ENCODE data around the gene LRMDA.

LRMDA gene

DNA sequence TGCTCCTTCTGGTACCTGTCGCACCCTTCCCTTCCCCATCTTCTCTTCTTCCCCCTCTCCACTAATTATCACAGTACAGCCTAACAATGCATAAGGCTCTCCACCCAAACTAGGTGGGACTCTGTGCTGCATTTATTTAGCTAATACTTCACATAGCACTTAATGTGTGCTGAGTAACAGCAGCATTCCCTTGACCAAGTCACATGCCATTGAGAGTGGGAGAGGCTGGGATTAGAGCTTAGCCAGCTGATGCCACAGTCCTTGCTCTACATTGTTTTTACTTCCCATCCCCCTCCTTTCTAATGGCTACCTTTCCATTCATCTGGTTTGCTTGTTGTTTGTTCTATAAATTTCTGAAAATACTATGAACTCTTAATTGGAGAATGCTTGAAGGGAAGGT, 426.9 kb downstream of the LRMDA start:
- DNase-seq (ENCODE audit: low spot score) (no peak), FAIRE-seq (no peak)

DNA sequence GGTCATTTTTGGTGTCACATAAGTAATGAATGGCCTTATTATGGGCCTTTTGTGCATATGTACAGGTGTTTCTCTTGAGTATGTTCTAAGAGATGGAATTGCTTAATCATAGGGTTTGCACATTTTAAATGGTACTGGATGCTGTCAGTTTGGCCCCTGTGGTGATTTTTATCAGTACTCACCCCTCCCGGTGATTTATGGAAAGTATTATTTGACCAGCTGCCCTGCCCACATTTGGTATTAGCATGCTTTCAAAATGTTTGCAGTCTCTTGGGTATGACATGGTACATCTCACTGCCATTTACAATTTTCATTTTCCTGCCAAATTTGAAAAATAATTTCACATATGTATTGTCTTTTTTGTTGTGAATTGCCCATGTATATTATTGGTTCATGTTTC, 427.7 kb downstream of the LRMDA start:
- DNase-seq (ENCODE audit: low spot score): no peak
- FAIRE-seq: no peak

DNA sequence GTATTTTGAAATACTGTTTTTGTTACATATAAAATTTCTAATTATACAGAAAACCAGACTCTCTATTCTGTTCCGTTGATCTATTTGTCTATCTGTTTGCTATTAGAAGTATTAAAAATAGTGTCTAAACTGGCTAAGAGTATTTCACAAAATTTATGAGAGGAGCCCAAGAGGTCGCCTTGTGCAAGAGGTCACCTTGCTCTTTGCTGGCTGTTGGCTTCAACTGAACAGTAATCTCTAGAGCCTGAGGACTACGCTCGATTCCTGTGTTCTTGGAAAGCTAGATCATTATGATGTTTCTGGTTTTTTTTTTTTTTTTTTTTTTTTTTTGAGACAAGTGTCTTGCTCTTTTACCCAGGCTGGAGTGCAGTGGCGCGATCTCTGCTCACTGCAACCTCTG, 428.6 kb downstream of the LRMDA start:
- FAIRE-seq: no peak
- no peak for DNase-seq (ENCODE audit: low spot score)

DNA sequence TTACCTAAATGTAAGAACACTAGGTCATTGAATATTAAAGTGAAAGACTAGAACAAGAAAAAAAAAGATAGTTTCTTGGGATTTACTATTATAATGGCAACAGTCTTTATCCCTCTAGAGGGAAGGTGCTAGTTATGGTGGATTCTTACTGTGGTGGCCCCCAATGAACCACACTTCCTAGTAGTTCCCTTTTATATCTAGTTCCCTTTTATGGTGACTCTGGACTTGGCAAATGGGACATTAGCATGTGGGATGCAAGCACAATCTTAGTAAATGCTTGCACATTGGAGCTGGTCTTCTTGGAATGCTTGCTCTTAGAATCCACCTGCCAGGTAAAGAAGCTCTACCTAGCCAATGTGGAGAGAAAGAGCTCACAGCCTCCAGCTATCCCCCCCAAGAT, 430.2 kb downstream of the LRMDA start:
- DNase-seq (ENCODE audit: low spot score) (no peak), FAIRE-seq (no peak)

DNA sequence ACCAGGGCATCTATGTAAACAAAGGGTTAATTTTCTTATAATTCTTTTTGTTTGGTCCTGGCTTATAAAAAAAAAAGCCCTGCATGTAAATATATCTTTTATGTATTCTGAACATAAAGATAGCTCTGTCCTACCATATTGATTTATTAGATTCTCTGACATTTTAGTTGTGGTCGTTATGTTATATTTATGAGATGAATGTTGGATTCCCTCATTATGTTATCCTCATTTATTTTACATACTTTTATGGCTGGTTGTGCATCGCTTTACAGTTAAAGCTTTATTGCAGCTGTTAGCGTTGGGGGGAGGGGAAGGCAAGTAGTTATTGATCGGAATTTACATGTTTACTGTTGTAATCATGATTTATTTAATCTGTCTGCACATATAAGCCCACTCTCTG, 431.5 kb downstream of the LRMDA start:
- DNase-seq (ENCODE audit: low spot score) (no peak), FAIRE-seq (no peak)

DNA sequence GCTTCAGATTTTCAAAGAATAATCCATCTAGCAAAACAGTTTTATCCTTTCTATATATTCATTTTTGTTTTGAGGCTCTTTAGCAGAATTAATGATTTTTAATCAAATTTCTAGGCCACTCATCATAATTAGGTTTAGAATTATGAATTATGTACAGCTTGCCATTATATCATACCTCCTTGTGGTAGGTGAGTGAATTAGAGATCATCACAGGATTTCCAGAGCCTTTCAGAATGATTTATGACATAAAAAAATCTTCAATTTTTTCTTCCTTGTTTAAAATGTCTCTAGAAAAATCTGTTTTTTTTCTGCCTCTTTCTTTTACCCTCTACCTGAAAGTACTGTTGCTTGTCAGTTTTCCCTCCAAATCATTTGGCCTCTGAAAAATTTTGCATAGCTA, 433.3 kb downstream of the LRMDA start:
- DNase-seq (ENCODE audit: low spot score) (no peak), FAIRE-seq (no peak)

DNA sequence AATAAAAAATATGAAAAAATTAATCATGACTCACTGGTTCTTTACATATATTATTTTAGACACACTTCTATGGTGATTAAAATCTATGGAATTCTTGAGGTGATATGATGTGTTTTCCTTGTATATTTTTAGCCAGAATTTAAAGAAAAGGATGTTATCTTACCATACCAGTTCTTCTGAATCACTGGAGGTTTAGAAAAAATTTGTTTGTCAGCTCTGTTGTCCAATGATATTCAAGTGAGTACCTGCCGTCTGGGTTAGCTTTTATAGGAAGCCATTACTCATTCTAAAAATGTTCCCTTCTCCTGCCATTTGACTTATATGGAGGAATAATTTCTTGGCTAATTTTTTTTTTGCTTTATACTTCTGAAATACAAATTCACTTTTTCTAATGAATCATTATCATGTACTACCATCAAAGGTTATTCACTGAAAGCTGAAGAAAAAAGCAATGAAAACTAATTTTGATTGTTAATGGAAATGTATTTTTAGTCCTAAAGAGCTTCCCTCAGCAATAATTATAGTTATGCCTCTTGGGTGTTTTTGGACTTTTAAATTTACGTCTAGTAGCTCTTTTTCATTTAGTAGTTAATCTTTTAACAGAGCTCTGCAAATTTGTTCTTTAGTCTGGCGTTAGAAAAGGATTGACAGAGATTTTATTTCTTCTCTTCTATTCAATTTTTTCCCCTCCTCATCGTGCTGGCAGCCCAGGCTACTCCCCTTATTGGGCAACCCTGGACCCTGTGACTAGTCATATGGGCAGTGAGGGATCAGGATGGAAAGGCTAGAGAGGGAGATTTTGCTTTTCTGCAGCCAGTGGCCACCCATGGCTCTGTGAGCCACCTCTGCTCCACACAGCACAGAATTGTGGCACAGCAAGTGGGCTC, 434.2 kb downstream of the LRMDA start:
- FAIRE-seq: no peak
- DNase-seq (ENCODE audit: low spot score): no peak

DNA sequence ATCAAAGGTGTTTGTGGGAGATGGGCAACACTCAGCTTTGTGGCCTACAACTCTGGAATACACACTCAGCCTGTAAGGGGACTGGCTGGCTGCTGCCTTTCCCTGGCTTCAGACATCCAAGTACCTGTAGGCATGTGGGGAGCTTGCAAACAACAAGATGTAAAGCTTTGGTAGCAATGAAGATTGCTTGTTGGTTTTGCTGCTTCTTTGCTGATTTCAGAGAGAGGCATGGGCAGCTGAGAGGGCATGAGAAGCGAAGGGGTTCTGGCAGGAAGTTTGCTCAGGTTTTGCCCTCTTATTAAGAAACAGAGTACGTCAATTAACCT, 434.8 kb downstream of the LRMDA start:
- FAIRE-seq (no peak), DNase-seq (ENCODE audit: low spot score) (no peak)

DNA sequence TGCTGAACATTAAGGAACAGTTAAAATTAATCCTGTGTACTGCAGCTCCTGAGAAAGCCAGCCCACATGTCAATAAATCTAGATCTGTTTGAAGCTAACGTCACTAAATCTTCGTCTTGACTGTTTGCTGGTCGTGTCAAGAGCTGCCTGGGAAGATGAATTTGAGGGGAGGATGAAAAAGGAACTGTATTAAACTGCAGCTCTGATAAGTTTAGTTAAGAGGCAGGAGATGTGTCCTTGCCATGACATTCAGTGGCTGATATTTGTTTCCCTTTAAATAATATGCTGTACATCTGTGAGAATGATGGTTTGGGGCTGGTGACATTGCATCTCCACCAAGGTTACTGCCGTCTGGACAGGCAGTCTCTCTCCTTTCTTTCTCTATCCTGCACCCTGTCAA, 435.3 kb downstream of the LRMDA start:
- no peak for DNase-seq (ENCODE audit: low spot score)
- FAIRE-seq: no peak

DNA sequence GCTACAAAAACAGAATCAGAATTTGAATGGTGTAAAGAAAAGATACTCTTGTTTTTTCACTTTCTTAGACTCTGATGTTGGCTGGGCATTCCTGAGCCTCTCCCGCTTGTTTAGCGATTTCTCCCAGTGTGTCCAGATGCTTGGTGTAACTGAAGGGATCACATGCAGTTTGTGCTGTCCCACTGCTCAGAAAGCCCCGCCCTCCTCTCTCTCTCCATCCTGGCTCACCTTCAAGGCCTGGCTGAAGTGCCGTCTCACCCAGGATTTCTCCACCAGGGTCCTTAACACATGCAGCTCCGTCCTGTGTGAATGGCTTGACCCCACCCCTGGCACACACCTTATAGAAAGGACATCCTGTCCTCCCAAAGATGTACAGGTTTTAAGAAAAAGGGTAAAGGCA, 437.1 kb downstream of the LRMDA start:
- FAIRE-seq (no peak), DNase-seq (ENCODE audit: low spot score) (no peak)

DNA sequence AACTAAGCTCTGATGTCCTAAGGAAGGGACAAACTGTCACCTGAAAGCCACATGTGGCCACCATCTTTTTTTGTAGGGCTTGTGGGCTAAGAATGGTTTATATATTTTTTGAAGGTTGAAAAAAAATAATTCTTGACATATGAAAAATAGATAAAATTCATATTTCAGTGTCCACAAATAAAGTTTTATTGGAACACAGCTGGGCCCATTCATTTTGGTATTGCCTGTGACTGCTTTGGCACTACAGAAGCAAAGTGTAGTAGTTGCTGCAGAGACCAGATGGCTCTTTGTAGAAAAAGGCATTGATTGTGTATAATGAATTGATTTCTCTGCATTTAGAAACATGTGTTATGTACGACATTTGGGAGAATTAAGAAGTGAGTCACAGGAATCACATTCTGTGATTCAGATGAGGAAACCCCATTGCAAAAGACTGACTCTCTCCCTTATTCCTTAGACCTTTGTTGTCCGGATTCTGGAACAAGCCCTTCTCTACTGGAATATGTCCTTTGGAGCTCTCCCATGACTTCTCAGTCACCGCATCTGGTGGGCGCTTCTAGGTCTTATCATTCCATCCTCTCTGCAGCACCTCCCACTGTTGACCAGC, 438.7 kb downstream of the LRMDA start:
- no peak for DNase-seq (ENCODE audit: low spot score)
- FAIRE-seq: no peak

DNA sequence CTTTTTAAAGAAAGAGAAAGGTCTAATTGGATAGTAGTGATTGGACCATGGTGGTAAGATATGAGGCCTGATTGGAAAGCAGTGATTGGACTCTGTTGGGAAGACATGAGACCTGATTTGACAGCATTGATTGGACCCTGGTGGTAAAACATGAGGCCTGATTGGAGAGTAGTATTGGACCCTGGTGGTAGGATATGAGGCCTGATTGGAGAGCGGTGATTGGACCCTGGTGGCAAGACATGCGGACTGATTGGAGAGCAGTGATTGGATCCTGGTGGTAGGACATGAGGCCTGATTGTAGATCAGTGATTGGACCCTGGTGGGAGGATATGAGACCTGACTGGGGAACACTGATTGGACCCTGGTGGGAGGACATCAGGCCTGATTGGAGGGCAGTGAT, 444.3 kb downstream of the LRMDA start:
- FAIRE-seq: peak; percentile 20
- DNase-seq (ENCODE audit: low spot score): no peak

DNA sequence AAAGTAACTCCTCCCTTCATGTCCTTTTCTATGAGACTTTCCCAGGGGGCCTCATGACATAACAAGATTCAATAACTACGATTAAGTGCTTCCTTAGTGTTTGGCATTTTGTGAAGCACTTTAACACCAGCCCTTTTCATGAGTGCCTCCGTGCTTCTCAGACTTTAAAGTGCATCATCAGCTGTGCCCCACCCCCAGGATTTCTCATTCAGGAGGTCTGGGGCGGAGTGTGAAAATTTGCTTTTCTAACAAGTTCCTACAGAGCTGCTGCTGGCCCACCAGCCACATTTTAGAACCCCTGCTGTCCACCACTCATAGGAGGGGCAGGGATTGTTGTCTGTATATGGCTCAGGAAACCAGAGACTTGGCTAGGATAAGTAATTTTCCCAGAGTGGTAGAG, 445.3 kb downstream of the LRMDA start:
- FAIRE-seq (no peak), DNase-seq (ENCODE audit: low spot score) (no peak)

DNA sequence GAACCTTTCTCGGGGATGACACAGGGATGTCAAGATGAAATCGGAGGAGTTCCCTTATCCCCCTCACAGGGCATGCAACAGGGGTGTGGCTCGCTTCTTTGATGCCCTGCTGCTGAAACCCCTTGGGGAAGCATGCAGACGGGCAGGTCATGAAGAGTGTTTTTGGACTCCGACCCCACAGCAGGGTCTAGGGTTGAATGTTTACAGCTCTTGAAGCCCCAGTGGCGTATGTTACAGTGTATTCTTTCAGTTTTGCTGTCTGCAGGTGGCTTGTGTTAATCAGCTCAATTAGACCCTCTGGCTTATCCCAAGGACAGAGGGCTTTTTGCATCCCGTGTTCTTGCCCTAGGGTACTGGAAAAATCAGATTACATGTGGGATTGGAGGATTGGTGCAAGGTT, 446.5 kb downstream of the LRMDA start:
- no peak for DNase-seq (ENCODE audit: low spot score)
- no peak for FAIRE-seq

DNA sequence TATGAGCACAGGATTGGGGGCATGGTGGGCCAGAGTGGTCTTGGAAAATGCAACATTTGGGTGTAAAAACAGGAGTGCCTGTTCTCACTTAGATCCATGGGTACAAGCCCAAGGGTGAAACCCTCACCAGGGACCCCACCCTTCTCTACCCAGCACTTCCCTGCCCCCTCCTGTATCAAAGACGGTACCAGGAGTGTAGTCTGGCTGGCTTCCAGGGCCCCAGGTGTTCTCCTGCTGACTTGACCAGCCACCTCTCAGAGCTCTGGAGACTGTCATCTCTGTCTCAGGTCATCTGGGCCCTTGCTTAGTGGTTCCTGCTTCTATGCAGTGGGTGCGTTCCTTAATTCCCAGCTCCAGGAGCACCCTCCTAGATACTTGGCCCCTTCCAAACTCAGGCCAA, 447.2 kb downstream of the LRMDA start:
- FAIRE-seq (no peak), DNase-seq (ENCODE audit: low spot score) (no peak)

DNA sequence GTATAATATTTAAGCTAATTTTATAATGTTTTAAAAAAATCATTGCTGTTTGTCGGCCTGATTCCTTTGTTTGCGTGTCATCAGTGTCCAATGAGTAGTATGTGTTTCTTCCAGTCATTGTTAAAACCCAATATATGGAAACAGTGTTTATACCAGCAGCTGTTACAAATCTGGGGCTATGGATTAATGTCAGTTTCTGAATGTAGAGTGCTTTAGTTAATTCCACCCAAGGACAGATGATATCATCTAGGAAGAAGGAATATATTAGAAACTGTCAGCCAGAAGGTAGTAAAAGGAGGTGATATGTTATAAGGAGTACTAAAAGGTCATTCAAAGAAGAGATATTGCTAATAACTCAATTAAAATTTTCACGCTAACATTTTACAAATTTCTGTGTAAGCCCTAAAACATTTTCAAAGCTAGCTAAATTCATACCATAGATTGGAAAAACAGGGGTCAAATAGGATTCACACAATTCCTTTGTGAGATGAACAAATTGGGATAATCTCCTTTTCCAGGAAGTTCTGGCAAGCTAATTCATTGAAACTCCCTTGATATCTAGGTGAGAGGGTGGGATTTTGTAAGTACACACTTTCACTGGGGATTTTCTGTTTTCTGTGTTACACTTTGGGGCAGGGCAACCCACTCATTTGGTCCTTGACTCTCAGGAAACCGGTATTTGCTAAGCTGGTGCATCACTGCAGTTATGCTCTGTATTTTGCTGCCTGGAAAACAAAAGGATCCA, 448.8 kb downstream of the LRMDA start:
- FAIRE-seq: no peak

DNA sequence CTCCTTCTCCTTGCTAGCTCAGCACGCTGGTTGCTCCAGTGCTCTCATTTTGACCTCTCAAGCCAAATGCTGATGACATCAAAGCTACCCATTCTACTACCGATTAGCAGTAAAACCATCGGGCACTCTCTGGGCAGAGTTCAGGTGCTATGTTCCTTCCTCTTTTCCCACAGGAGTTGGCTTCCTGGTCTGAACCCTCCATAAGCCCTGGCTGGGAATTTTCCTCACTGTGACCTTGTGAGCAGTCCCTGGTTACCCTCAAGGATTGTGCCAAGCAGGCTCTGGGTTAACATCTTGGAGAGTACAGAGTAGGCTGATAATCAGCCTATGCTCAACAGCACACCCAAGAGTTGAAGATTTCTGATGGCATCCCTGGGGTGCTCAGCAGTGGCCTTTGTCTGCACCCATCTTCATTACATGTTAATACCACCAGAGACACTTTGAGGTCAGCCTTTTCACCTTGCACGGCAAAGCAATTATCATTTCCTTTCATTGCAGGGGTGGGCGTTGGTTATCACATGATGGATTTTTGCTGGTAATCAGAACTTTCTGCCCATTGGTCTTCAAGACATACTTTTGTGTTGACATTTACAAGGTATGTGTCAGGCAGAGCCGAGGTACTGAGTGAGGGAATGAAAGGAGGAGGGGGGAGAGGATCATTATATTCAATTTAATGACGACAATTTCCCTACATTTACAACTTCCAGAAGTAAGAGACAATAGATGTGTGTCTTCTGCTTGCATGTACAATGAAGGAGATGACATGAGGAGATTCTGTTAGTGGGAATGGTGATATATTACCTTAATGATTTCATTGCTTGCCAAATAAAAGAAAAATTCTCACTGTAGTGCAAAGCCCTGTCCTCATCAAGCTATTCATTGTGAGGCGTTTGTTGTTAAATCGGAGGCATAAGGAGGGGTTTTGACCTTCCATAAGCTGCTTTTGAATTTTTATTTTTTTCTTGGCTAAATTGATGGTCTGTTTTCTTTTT, 452.0 kb downstream of the LRMDA start:
- DNase-seq (ENCODE audit: low spot score) (no peak), FAIRE-seq (no peak)

More for the DNA sequence above, 448.8 kb downstream of the LRMDA start:
- DNase-seq (ENCODE audit: low spot score): no peak

DNA sequence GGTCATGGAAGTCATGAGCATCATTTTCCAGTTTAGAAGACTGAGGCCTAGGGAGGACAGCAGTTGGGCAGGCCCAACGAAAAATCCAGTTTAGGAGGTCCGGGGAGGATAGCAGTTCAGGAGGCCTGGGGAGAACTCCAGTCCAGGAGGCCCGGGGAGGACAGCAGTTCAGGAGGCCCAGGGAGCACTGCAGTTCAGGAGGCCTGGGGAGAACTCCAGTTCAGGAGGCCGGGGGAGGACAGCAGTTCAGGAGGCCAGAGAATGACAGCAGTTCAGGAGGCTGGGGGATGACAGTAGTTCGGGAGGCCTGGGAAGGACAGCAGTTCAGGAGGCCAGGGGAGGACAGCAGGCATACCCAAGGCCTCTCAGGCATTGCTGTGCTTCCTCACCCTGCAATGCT, 453.4 kb downstream of the LRMDA start:
- FAIRE-seq (no peak), DNase-seq (ENCODE audit: low spot score) (no peak)

DNA sequence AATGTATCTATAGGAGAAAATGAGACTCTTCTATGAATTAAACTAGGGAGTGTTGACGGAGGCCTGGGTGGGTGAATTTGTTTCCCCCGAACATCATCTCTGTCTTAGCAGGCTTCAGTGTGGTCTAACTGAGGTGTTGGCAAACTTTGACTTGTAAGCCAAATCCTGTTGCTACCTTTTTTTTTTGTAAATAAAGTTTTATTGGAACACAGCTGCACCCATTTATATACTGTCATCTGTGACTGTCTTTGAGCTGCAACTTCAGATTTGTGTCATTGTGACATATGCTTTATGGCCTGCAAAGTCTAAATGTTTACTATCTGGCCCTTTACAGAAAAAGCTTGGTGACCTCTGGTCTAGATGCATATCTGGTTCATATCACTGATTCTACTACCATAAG, 455.9 kb downstream of the LRMDA start:
- no peak for FAIRE-seq
- DNase-seq (ENCODE audit: low spot score): no peak

DNA sequence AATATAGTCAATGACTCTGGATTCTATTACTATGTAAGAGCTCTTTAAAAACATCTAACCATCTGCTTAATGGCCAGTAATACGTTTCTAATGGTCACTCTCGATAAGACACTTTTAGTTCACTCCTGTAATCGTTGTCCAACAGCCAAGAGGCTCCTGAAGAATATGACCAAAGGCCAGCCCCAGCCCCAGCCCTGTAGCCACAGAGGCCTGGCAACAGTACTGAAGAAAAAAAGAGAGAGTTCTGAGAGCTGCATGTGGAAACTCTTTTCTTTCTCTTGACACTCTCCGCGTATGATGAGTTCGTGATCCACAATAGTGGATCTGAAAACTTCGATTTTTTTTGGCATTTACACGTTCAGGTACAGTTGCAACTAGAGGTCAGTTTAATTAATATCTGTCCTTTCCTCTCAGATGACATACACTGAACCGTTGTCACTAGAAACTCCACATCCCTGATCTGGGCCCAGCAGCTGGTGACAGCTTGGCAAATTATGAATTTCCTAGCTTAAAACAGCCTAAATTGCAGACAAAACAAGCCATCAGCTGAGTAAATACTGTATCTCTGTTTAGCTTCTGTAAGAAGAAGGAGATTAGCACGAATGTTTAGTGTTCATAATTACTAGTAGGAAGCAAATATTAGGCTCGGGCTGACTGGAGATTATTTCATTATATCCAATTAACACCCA, 456.7 kb downstream of the LRMDA start:
- FAIRE-seq: no peak
- DNase-seq (ENCODE audit: low spot score): no peak

DNA sequence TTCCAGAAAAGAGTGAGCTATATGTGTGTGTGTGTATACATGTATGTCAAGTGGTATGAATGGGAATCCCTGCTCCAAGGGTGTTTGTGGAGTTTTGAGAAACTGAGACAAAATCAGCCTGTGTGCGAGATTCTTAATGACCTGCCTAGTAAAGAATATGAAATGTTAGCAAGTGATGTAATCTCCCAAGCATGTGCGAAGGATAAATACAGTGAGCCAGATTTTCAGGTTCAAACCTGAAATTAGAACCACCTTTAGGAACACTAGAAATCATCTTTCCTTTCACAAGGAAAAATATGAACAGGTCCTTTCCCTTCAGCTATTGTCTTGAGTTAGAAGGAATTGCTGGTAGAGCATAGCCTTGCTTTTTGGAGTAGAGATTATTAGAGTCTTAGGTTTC, 457.6 kb downstream of the LRMDA start:
- DNase-seq (ENCODE audit: low spot score): no peak
- FAIRE-seq: no peak

Data from urothelium cell line (cell line).